ENCODE data around the gene ZZZ3. TPM values are rescaled to one million over a fixed set of nuclear protein-coding genes. Genes with fewer than 3 reads are reported as not detected.
"Not testable (repeated sequence)": the region's sequence is repeated elsewhere in the genome, so short reads cannot be mapped to it uniquely, and the experiment has no call there.

Gene ZZZ3
- total RNA-seq, 1 donor = 62.9 TPM

DNA sequence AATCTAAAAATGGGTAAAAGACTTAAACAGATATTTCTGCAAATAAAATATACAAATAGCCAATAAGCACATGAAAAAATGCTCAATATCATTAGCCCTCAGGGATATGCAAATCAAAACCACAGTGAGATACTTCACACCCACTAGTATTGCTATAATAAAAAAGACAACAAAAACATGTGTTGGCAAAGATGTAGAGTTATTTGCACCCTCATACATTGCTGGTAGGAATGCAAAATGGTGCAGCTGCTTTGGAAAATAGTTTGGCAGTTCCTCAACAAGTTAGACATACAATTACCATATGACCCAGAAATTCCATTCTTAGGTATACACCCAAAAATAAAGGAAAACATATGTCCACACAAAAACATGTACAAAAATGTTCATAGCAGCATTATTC is 30.2 kb downstream of the ZZZ3 start:
- no peak overlapping the region for H3K4me3 ChIP-seq (ENCODE audit: low read length)
- H3K9me3 ChIP-seq (ENCODE audit: low read depth, low read length) = peaks cover 20% of the 10 kb centered on the region
- no peaks in the 10 kb centered on the region for H3K27me3 ChIP-seq (ENCODE audit: insufficient read depth, low read length)
- H3K4me1 ChIP-seq (ENCODE audit: insufficient read depth, low read length) = no peaks in the 10 kb centered on the region

- Histone ChIP-seq H3K27me3 (ENCODE audit: insufficient read depth, low read length) (no peaks in the 10 kb centered on the region), H3K4me1 (ENCODE audit: insufficient read depth, low read length) (no peaks in the 10 kb centered on the region), H3K9me3 (ENCODE audit: low read depth, low read length) (peaks cover 20% of the 10 kb centered on the region), H3K4me3 (ENCODE audit: low read length) (no peak overlapping the region)
Measured at GRCh38 chr1:77649127-77649526, 33.3 kb downstream of the ZZZ3 start.

DNA sequence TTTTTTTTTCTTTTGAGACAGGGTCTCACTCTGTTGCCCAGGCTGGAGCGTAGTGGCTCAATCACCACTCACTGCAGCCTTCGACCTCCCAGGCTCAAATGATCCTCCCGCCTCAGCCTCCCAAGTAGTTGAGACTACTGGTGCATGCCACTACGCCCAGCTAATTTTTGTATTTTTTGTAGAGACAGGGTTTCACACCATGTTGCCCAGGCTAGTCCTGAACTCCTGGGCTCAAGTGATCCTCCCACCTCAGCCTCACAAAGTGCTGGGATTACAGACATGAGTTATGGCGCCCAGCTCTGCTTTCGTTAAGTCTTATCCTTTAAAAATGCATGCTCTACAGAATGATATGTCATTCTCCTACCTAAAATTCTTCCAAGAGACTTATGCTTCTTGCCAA is 36.2 kb downstream of the ZZZ3 start:
- H3K4me3 ChIP-seq (ENCODE audit: low read length); H3K27me3 ChIP-seq (ENCODE audit: insufficient read depth, low read length); H3K4me1 ChIP-seq (ENCODE audit: insufficient read depth, low read length): not testable (repeated sequence)
- peaks cover 20% of the 10 kb centered on the region for H3K9me3 ChIP-seq (ENCODE audit: low read depth, low read length)

DNA sequence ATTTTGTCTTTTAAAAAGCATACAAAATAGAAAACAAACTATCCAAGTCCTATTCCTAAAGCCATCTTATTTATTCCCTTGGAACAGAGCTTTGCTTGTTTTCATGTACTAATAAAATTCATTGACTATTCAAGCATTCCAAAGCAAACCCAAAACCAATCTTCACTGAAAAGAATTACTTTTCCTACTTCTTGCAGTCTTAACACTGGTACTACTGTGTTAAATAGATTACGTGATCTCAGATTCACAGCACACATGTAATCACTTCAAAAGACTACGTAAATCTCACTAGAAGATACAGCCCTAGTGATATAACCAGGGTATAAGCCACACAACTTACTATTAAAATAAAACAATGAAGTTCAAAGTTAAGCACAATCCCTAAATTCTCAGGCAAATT is 39.0 kb downstream of the ZZZ3 start:
- no peak overlapping the region for H3K4me3 ChIP-seq (ENCODE audit: low read length)
- peaks cover under 1% of the 10 kb centered on the region for H3K9me3 ChIP-seq (ENCODE audit: low read depth, low read length)
- no peaks in the 10 kb centered on the region for H3K4me1 ChIP-seq (ENCODE audit: insufficient read depth, low read length)
- H3K27me3 ChIP-seq (ENCODE audit: insufficient read depth, low read length) = no peaks in the 10 kb centered on the region

DNA sequence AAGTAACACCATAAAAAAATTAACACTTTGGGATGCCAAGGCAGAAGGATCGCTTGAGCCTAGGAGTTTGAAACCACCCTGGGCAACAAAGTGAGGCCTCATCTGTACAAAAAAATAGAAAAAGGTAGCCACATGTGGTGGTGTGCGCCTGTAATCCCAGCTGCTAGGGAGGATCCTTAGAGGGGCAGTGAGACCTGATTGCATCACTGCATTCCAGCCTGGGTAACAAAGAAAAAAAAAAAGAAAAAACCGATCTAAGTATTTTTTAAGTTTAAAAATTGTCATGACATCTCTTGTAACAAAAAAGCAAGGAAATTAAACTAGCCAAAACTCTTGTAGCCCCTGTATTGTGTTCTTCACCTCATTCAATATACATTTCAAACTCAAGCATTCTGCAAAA is 39.5 kb downstream of the ZZZ3 start:
- Histone ChIP-seq H3K4me1 (ENCODE audit: insufficient read depth, low read length) (no peaks in the 10 kb centered on the region), H3K27me3 (ENCODE audit: insufficient read depth, low read length) (no peaks in the 10 kb centered on the region)

DNA sequence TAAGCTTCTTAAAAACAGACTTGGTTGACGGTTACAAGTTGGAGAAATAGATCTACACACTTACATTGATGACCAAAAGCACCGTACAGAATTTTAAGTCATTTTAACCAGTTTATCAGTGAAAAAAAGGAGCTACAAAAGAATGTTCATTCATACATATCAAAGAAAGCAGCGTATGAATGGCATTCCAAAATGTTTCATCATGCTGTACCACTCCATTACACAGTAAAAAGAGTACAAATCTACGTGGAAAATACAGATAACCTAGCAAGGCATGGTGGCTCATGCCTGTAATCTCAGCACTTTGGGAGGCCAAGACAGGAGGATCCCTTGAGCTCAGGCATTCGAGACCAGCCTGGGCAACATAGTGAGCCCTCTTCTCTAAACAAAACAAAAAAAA is 40.3 kb downstream of the ZZZ3 start:
- Histone ChIP-seq H3K4me3 (ENCODE audit: low read length) (no peak overlapping the region), H3K9me3 (ENCODE audit: low read depth, low read length) (no peaks in the 10 kb centered on the region), H3K27me3 (ENCODE audit: insufficient read depth, low read length) (no peaks in the 10 kb centered on the region), H3K4me1 (ENCODE audit: insufficient read depth, low read length) (no peaks in the 10 kb centered on the region)

More for the DNA sequence above, 39.5 kb downstream of the ZZZ3 start:
- H3K4me3 ChIP-seq (ENCODE audit: low read length) = no peak overlapping the region
- no peaks in the 10 kb centered on the region for H3K9me3 ChIP-seq (ENCODE audit: low read depth, low read length)

GRCh38 chr1:77639557-77640069 is 42.8 kb downstream of the ZZZ3 start:
- Histone ChIP-seq H3K4me1 (ENCODE audit: insufficient read depth, low read length) (no peaks in the 10 kb centered on the region), H3K9me3 (ENCODE audit: low read depth, low read length) (no peaks in the 10 kb centered on the region), H3K27me3 (ENCODE audit: insufficient read depth, low read length) (no peaks in the 10 kb centered on the region), H3K4me3 (ENCODE audit: low read length) (no peak overlapping the region)

DNA sequence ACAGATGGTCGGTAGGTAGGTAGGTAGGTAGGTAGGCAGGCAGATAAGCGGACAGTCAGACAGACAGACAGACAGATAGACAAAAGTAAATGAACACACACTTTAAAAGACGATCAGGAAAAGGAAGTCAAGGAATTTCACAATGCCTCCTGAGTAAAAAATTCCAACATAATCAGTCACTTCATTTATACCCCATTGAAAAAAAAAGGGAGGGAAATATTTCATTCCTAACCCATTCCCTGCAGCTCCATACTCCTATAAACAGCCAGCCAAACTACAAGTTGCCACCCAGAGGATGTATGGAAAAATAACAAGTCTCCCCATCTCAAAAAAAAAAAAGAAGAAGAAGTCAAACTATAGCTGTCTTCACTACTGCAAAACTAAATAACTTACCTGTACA is 43.4 kb downstream of the ZZZ3 start:
- Histone ChIP-seq H3K4me1 (ENCODE audit: insufficient read depth, low read length) (no peaks in the 10 kb centered on the region), H3K27me3 (ENCODE audit: insufficient read depth, low read length) (no peaks in the 10 kb centered on the region), H3K4me3 (ENCODE audit: low read length) (no peak overlapping the region), H3K9me3 (ENCODE audit: low read depth, low read length) (no peaks in the 10 kb centered on the region)

DNA sequence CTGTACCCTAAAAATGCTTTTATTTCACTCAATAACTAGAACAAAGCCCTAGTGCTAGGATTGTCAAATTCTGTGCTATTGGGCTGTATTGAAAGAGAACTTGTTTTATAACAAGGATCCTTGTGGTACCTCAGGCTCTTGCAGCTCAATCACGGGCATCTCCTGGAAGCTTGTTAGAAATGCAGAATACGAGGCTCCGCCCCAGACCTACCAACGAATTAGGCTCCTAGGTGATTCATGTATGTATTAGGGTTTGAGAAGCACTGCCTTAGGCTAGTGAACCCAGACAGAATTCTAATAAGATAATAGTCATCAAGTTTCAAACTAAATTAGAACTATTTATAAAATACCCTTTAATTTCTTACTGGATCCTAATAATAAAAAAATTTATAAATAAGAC is 45.6 kb downstream of the ZZZ3 start:
- no peaks in the 10 kb centered on the region for H3K4me1 ChIP-seq (ENCODE audit: insufficient read depth, low read length)
- H3K9me3 ChIP-seq (ENCODE audit: low read depth, low read length) = no peaks in the 10 kb centered on the region
- H3K4me3 ChIP-seq (ENCODE audit: low read length) = no peak overlapping the region
- no peaks in the 10 kb centered on the region for H3K27me3 ChIP-seq (ENCODE audit: insufficient read depth, low read length)

Other genes with a start within 250 kb of the ZZZ3 start
- gene USP33, start 77.2 kb upstream of the ZZZ3 start, total RNA-seq = 90.3 TPM
- 20.7 TPM for gene MIGA1, start 97.0 kb upstream of the ZZZ3 start, total RNA-seq
- 1.4 TPM for gene NEXN, start 206.0 kb upstream of the ZZZ3 start, total RNA-seq